Measurements from ENCODE around the gene AMELX.

Gene AMELX

DNA sequence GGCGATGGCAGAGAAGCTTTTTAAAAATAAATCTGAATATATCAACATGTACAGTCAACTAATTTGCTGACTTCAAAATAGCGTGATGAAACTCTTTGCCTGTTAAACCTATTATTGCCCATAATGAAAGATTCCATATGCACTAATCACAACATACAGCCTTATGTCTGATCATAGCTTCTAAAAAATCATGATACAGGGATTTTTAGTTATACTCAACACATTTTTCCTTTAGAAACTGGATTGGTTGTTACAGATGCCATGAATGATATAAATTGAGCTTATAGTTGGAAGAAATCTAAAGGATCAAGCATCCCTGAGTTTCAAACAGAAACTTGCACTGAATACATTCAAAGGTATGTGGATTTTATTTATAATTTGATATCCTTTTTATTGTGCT, at the start of gene AMELX:
Gene AMELX (plus strand): TSS at position 301 of the 400 bp plus-strand sequence. CDS start 1,376 bp downstream, outside the sequence.
- no peaks in the 10 kb centered on the region for H3K79me2 ChIP-seq (ENCODE audit: control insufficient read depth, insufficient read depth, low read length, unreplicated experiment)

DNA sequence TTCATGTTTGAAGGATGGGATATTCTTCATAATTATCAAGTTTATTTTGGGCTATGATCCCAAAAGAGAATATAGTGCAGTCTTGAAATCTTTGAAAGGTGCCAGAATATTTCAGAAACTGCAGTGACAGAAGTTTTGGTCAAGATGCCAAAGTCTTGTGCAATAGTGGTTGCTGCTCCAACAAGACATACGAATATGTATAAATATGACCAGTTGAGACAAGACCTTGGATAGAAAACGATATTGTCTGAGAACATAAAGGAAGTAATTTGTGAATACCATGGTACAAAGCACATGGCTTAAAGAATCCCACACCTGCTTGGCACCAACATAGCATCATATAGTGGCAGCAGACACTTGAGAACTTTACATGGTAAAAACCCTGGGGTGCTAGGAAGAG, 48.6 kb upstream of the AMELX start:
- Histone ChIP-seq H3K27me3 (ENCODE audit: insufficient read depth, low read length) (no peaks in the 10 kb centered on the region), H3K36me3 (ENCODE audit: insufficient read depth, low read length) (no peaks in the 10 kb centered on the region), H3K4me3 (ENCODE audit: low read depth, low read length) (no peak overlapping the region), H2AFZ (ENCODE audit: low read length, unreplicated experiment) (no peak overlapping the region), H3K27ac (ENCODE audit: low read depth, low read length) (no peak overlapping the region), H3K4me1 (ENCODE audit: control insufficient read depth, insufficient read depth, low read length, unreplicated experiment) (peaks cover 9% of the 10 kb centered on the region), H3K79me2 (ENCODE audit: control insufficient read depth, insufficient read depth, low read length, unreplicated experiment) (no peaks in the 10 kb centered on the region)

More for the DNA sequence above, at the start of gene AMELX:
- H3K27me3 ChIP-seq (ENCODE audit: insufficient read depth, low read length): no peaks in the 10 kb centered on the region
- H3K36me3 ChIP-seq (ENCODE audit: insufficient read depth, low read length): no peaks in the 10 kb centered on the region
- no peak within 1 kb of the TSS for H3K4me3 ChIP-seq (ENCODE audit: low read depth, low read length)
- H2AFZ ChIP-seq (ENCODE audit: low read length, unreplicated experiment): no peak within 1 kb of the TSS
- H3K4me1 ChIP-seq (ENCODE audit: control insufficient read depth, insufficient read depth, low read length, unreplicated experiment): no peaks in the 10 kb centered on the region
- H3K27ac ChIP-seq (ENCODE audit: low read depth, low read length): no peak within 1 kb of the TSS

DNA sequence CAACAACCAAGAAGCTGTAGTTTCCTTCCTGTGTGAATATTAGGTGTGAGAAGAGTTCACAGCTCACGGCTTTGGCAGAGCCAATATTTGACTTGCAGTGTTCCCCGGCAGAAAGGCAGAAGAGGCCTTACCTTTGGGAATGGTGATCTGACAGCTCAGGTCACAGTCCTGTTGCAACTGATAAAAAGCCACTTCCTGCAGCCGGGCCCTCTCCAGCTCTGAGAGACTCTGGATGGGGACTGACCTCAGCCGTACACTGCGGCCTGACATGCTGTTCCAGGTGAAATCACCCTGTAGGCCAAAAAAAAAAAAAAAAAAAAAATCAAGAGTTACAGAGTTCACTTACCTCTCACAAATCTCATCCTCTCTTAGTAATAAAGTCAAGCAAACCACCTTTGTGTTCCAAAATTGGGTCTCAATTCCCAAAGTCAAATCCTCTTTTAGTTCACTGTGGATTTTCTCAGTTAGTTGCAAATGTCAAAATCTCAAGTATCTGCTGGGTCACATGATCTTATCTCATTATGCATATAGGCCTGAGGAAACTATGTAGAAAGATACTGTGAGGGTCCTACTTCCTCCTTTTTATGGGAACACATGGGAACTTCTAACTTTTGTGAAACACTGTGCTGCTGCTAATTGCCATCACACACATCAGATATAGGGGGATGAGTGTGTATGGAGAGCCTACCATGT, 38.6 kb upstream of the AMELX start:
- H2AFZ ChIP-seq (ENCODE audit: low read length, unreplicated experiment): no peak overlapping the region
- no peak overlapping the region for H3K27ac ChIP-seq (ENCODE audit: low read depth, low read length)
- H3K4me1 ChIP-seq (ENCODE audit: control insufficient read depth, insufficient read depth, low read length, unreplicated experiment): no peaks in the 10 kb centered on the region
- no peaks in the 10 kb centered on the region for H3K36me3 ChIP-seq (ENCODE audit: insufficient read depth, low read length)
- H3K27me3 ChIP-seq (ENCODE audit: insufficient read depth, low read length): no peaks in the 10 kb centered on the region
- no peaks in the 10 kb centered on the region for H3K79me2 ChIP-seq (ENCODE audit: control insufficient read depth, insufficient read depth, low read length, unreplicated experiment)
- no peak overlapping the region for H3K4me3 ChIP-seq (ENCODE audit: low read depth, low read length)

DNA sequence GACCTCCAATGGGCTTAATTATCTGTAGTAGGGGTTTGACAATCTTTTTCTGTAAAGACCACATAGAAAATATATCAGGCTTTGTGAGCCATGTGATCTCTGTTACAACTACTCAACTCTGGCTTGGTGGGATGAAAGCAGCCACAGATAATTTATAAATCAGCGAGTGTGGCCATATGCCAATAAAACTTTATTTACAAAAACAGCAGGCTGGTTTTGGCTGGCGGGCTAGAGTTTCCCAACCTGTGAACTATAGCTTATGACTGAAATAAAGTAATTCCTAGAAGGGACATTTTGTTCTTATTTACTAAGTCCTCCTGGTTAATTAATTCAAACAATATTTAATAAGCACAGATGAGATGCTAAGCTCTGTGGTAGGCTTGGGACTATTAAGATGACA, 35.9 kb upstream of the AMELX start:
- no peaks in the 10 kb centered on the region for H3K79me2 ChIP-seq (ENCODE audit: control insufficient read depth, insufficient read depth, low read length, unreplicated experiment)
- no peak overlapping the region for H3K4me3 ChIP-seq (ENCODE audit: low read depth, low read length)
- H3K27me3 ChIP-seq (ENCODE audit: insufficient read depth, low read length): no peaks in the 10 kb centered on the region
- no peak overlapping the region for H2AFZ ChIP-seq (ENCODE audit: low read length, unreplicated experiment)
- peaks cover 12% of the 10 kb centered on the region for H3K4me1 ChIP-seq (ENCODE audit: control insufficient read depth, insufficient read depth, low read length, unreplicated experiment)
- H3K36me3 ChIP-seq (ENCODE audit: insufficient read depth, low read length): no peaks in the 10 kb centered on the region
- H3K27ac ChIP-seq (ENCODE audit: low read depth, low read length): no peak overlapping the region

DNA sequence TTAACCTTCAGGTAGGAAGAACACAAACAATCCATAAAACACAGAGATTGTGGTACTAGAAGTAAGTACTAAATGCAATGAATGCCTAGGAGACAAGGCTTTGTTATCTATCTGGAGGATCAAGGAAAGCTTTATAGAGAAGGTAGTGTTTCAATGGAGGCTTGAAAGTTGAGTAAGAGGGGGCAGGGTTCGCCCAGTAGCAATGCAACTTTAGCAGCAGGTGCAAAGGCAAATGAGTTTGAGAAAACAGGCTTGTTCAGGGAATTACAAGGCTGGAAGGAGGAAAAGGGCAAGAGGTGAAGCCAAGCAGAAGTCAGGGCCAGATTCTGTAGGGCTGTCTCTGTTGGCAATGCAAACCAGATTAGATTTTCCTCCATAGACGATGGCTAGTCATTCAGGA, 35.5 kb upstream of the AMELX start:
- Histone ChIP-seq H3K4me3 (ENCODE audit: low read depth, low read length) (no peak overlapping the region), H2AFZ (ENCODE audit: low read length, unreplicated experiment) (no peak overlapping the region), H3K27ac (ENCODE audit: low read depth, low read length) (no peak overlapping the region), H3K27me3 (ENCODE audit: insufficient read depth, low read length) (no peaks in the 10 kb centered on the region), H3K36me3 (ENCODE audit: insufficient read depth, low read length) (no peaks in the 10 kb centered on the region), H3K4me1 (ENCODE audit: control insufficient read depth, insufficient read depth, low read length, unreplicated experiment) (peaks cover 12% of the 10 kb centered on the region), H3K79me2 (ENCODE audit: control insufficient read depth, insufficient read depth, low read length, unreplicated experiment) (no peaks in the 10 kb centered on the region)

DNA sequence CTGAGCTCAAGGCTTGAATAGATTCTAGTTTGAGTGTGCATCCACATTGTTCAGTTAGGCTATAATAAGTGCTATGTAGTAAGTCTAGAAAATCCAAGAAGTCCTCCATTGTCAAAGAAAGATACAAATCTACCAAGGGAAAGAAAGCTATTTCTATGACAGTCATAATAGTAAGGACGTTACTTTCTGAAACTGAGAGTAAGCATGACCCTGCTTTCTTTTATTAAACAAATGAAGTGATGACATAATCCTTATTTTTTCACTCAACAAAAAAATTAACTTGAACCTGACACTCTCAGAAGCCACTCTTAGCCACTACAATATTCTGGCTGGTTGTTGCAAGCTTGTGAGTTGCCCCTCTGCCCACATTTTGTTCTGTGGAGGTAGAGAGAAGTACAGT, 33.8 kb upstream of the AMELX start:
- no peaks in the 10 kb centered on the region for H3K79me2 ChIP-seq (ENCODE audit: control insufficient read depth, insufficient read depth, low read length, unreplicated experiment)
- no peak overlapping the region for H2AFZ ChIP-seq (ENCODE audit: low read length, unreplicated experiment)
- H3K27ac ChIP-seq (ENCODE audit: low read depth, low read length): no peak overlapping the region
- H3K36me3 ChIP-seq (ENCODE audit: insufficient read depth, low read length): no peaks in the 10 kb centered on the region
- no peak overlapping the region for H3K4me3 ChIP-seq (ENCODE audit: low read depth, low read length)
- peaks cover 16% of the 10 kb centered on the region for H3K4me1 ChIP-seq (ENCODE audit: control insufficient read depth, insufficient read depth, low read length, unreplicated experiment)
- no peaks in the 10 kb centered on the region for H3K27me3 ChIP-seq (ENCODE audit: insufficient read depth, low read length)

DNA sequence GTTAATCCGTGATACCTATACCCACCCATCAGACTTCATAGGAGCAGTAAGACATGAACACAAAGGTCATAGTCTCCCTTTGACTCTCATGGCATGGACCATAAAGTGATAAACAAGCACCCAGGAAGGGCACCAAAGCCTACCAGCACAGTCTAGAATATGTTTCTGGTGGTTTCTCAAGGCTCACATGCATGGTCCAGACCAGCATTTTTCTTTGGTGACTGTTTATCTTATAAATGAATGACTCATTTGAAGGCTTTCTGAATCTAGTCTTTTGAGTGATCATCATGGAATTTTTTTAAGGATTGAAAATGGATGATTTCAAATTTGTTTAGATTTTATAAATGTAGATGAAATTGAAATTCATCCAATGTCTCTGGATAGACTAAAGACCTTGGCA, 32.0 kb upstream of the AMELX start:
- H3K36me3 ChIP-seq (ENCODE audit: insufficient read depth, low read length): no peaks in the 10 kb centered on the region
- peak overlapping the region; percentile 63 for H3K27ac ChIP-seq (ENCODE audit: low read depth, low read length)
- no peaks in the 10 kb centered on the region for H3K27me3 ChIP-seq (ENCODE audit: insufficient read depth, low read length)
- no peak overlapping the region for H2AFZ ChIP-seq (ENCODE audit: low read length, unreplicated experiment)
- H3K79me2 ChIP-seq (ENCODE audit: control insufficient read depth, insufficient read depth, low read length, unreplicated experiment): no peaks in the 10 kb centered on the region
- no peak overlapping the region; the same call in 1 of the 2 replicates for H3K4me3 ChIP-seq (ENCODE audit: low read depth, low read length)
- H3K4me1 ChIP-seq (ENCODE audit: control insufficient read depth, insufficient read depth, low read length, unreplicated experiment): peaks cover 16% of the 10 kb centered on the region

DNA sequence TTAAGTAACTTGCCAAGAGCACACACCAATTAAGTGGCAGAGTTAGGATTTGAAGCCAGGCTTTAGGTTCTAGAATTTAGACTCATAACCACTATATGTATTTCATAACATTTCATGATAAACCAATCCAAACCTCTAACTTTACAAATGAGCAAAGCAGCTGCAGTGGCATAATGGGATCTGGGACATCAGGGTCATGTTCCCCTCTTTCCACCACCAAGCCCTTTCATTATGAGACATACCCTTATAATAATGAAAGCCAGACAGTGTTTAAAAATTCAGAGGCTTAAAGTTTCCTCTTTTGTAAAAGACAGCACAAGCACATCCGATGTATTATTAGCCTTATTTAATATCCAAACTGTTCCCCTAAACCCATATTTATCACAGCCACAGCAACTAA, 28.3 kb upstream of the AMELX start:
- H3K4me1 ChIP-seq (ENCODE audit: control insufficient read depth, insufficient read depth, low read length, unreplicated experiment): peaks cover 28% of the 10 kb centered on the region
- no peaks in the 10 kb centered on the region for H3K27me3 ChIP-seq (ENCODE audit: insufficient read depth, low read length)
- H3K79me2 ChIP-seq (ENCODE audit: control insufficient read depth, insufficient read depth, low read length, unreplicated experiment): no peaks in the 10 kb centered on the region
- peak overlapping the region; percentile 33 for H2AFZ ChIP-seq (ENCODE audit: low read length, unreplicated experiment)
- no peak overlapping the region for H3K4me3 ChIP-seq (ENCODE audit: low read depth, low read length)
- no peak overlapping the region for H3K27ac ChIP-seq (ENCODE audit: low read depth, low read length)
- H3K36me3 ChIP-seq (ENCODE audit: insufficient read depth, low read length): no peaks in the 10 kb centered on the region

DNA sequence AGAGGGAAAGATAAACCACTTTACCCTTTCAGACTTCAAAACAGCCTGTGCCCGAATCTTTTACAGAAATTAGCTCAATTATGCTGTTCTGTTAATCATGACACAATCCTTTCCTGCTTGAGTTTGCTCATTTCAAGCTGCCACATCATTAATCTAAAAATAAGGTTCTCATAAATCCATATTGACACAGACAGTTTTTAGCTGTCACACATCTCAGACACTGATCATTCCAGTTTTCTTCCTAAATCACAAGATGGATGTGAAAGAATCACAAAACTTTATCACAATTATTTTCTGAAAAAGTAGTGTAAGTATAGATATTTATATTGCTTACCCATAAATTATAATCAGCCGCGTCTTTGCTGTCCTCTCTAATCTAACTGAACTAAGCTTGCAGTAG, 27.9 kb upstream of the AMELX start:
- H3K4me3 ChIP-seq (ENCODE audit: low read depth, low read length): peak overlapping the region; percentile 21; the same call in 1 of the 2 replicates
- peaks cover 31% of the 10 kb centered on the region for H3K4me1 ChIP-seq (ENCODE audit: control insufficient read depth, insufficient read depth, low read length, unreplicated experiment)
- no peaks in the 10 kb centered on the region for H3K79me2 ChIP-seq (ENCODE audit: control insufficient read depth, insufficient read depth, low read length, unreplicated experiment)
- H3K27me3 ChIP-seq (ENCODE audit: insufficient read depth, low read length): no peaks in the 10 kb centered on the region
- no peak overlapping the region for H3K27ac ChIP-seq (ENCODE audit: low read depth, low read length)
- H2AFZ ChIP-seq (ENCODE audit: low read length, unreplicated experiment): peak overlapping the region; percentile 33
- H3K36me3 ChIP-seq (ENCODE audit: insufficient read depth, low read length): no peaks in the 10 kb centered on the region

DNA sequence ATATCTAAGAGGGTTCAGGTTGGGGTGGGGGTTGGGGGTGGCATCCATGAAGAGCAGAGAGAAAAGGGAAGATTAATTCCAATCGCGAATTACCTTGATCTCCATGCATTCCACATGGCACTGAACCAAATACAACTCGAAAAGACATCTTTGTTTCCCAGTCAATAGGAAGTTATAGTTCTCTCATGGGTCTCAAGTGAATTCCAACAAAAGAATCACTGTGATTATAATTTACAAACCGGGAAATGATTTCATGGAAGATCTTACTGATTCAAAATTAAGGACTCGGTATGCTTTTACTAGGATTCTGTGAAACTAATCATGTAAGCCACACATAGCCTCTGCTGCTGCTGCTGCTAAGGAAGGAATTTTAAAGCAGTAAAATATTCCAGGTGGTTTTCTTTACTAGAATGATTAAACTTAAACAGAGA, 26.6 kb upstream of the AMELX start:
- Histone ChIP-seq H3K36me3 (ENCODE audit: insufficient read depth, low read length) (no peaks in the 10 kb centered on the region), H3K79me2 (ENCODE audit: control insufficient read depth, insufficient read depth, low read length, unreplicated experiment) (no peaks in the 10 kb centered on the region), H3K4me3 (ENCODE audit: low read depth, low read length) (no peak overlapping the region), H3K27ac (ENCODE audit: low read depth, low read length) (no peak overlapping the region), H3K27me3 (ENCODE audit: insufficient read depth, low read length) (no peaks in the 10 kb centered on the region), H2AFZ (ENCODE audit: low read length, unreplicated experiment) (no peak overlapping the region), H3K4me1 (ENCODE audit: control insufficient read depth, insufficient read depth, low read length, unreplicated experiment) (peaks cover 30% of the 10 kb centered on the region)

DNA sequence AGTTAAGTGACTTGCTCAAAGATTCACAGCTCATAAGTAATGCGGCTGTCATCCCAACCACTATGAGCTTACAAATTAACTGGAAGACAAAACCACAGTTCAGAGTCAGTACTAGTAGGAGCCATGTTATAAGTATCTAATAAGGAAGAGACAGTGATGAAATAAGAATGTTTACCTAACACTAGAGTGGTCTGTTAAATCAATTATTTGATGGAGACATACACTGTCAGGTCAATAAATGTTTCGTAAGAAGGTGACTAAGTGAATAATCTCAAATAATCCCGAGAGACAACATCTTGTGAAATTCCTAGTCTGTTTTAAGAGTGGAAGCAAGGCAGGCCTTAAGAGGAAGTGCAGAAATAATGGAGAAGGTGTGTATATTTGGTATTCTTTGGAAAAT, 25.8 kb upstream of the AMELX start:
- Histone ChIP-seq H3K27me3 (ENCODE audit: insufficient read depth, low read length) (no peaks in the 10 kb centered on the region), H3K4me1 (ENCODE audit: control insufficient read depth, insufficient read depth, low read length, unreplicated experiment) (peaks cover 37% of the 10 kb centered on the region), H2AFZ (ENCODE audit: low read length, unreplicated experiment) (no peak overlapping the region), H3K4me3 (ENCODE audit: low read depth, low read length) (no peak overlapping the region), H3K27ac (ENCODE audit: low read depth, low read length) (peak overlapping the region; percentile 34; the same call in 1 of the 2 replicates), H3K36me3 (ENCODE audit: insufficient read depth, low read length) (no peaks in the 10 kb centered on the region), H3K79me2 (ENCODE audit: control insufficient read depth, insufficient read depth, low read length, unreplicated experiment) (no peaks in the 10 kb centered on the region)

All from ACC112 (cell line).